Stimulated activated CD4-positive, alpha-beta T cell treated with anti-CD3 and anti-CD28 coated beads, Interleukin-1b, Interleukin-23, amount 100 ng/mL, for 24 hours (primary cell): ENCODE results near the gene MUC5AC.

ENCODE experiments used
- DNase-seq, 4 experiments: peaks; one replicate each; pipeline ENCODE4 v3.0.0-alpha.2; 2020; ENCODE audit warnings: low read depth in 4 of 4, low spot score in 1 of 4

The MUC5AC gene

DNA sequence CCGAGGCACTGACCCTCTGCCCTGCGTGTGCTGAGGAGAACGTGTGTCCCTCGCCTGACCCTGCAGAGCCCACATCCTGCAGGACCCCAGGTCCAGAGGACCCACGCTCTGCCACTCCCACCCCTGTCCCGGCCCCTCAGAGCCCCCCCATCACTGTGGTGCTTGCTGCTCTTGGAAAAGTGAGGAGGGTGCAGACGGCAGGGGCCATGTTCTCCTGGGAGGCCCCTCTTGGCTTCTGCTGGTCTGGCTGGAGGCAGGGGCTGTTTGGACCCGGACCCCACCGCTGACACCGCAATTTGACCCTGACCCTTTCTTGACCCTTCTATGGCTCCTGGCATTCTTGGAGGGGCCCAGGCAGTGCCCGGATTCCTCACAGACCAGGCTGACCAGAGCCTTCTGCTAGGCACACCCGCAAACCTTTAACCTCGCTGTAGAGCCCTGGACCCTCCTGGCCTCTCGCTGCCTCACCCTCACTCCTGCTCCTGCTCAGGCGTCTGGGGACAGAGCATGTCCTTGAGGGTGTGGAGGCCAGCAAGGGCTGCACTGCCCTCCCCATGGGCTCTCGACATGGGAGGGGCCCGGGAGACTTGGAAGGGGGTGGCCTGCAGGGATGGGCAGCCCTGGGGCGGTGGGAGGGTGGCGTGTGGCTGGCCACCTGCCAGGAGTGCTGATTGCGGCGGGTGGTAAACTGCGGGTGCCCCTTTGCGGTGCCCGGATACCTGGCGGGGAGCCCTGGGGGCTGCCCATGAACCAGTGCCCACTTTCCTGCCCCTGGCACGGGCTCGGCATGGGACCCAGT is 37.0 kb upstream of the MUC5AC start:
- no peak for DNase-seq

DNA sequence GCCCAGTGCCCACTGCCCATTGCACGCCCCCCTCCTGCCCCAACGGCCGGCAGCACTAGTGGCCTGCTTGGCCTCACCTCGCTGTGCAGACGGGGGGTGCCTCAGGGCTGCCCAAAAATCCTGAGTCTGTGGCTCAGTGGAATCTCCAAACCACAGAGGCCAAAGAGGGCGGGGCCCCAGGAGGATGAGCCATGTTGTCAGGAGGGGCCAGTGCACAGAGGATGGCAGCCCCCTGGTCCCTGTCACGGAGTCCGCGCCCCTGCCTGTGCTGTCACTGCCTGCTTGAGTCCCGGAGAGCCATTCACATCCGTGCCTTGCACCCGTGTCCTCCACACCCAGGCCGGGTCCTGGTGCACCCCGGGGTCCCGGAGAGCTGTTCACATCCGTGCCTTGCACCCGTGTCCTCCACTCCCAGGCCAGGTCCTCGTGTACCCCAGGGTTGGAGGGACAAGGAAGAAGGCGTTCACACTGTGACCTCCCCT is 36.4 kb upstream of the MUC5AC start:
- DNase-seq = no peak

DNA sequence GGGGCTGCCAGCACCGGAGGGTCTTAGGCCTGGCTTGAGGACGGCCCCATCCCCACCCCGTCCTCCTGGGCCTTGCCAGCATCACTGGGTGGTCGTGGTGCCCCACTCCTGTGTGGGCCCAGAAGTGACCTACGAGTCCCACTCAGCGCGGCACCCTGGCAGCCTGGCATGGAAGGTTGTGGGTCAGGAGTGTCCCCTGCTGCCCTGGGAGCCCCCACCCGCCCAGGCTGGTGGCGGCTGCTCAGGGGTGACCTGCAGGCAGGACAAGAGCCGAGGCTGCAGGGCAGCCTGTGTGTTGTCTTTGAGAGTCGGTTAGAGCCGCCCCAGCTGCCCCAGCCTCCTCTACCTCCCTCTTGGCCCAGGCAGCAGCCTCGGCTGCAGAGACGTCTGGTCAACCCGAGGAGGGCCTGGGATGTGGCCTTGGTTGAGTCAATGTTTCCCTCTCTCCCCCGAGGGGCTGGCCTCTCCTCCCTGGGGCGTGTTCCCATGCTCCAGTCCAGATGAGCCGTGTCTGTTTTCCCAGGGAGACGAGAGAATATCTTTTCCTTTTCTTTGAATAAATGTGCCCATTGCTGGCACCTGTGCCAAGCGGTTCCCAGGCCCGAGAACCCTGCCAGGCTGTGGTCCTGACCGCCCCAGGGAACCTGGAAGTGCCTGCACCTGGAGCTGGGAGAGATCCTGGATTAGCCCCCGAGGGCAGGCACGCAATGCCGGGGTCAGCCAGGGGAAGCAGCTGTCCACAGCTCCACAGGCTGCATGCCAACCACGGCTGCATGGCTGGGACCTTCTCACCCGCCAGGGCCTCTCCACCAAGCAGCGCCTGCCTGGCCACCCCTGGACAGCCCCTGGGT is 35.7 kb upstream of the MUC5AC start:
- DNase-seq = no peak

DNA sequence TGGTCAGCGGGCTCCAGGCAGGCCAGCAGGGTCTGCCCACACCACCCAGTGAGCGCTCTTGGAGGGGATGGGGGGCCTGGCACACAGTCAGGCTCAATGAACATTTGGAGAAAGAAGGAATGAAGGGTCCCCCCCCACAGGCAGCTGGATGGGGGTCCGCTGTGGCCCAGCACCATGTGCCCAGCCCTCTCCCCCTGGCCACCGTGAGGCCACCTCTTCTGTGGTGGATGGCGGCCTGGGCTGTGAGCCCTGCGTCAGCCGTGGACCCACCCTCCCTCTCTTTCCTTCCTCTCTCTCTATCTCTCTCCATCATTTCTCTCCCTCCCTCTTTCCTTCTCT is 35.1 kb upstream of the MUC5AC start:
- DNase-seq = no peak

DNA sequence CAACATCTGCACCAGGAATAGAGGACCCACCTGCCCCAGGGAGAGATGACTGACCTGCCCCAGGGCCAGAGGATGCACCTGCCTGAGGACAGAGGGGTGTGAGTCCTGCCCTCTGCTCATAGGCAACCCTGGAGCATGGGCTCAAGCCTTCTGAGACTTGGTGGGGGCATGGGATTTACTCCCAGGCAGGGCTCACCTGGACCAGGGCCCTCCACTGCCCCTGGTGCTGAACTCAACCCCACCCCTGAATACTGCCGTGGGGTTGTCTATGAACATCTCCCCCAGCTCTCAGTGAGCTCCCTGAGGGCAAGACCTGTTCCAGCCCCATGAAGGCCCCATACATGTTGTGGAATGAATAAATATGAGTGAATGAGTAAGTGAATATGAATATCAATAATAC is 33.8 kb upstream of the MUC5AC start:
- DNase-seq = no peak

DNA sequence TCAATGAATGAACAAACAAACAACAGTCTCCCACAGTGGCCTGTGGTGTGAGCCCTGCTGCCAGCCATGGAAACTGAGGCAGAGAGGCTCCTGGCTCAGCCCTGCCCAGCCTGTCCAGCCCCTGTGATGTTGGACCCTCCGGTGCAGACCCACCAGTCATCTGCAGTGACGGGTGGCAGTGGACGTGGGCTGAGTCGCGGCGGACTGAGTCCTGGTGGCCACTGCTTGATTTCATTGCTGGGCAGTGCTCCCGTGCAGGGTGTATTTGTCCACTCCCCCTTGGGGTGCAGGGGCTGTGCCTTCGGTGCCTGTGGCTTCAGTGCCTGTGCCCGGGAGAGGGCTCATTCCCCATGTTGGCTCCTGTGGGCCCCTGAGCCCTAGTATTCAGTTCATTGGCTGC is 31.9 kb upstream of the MUC5AC start:
- DNase-seq = no peak

DNA sequence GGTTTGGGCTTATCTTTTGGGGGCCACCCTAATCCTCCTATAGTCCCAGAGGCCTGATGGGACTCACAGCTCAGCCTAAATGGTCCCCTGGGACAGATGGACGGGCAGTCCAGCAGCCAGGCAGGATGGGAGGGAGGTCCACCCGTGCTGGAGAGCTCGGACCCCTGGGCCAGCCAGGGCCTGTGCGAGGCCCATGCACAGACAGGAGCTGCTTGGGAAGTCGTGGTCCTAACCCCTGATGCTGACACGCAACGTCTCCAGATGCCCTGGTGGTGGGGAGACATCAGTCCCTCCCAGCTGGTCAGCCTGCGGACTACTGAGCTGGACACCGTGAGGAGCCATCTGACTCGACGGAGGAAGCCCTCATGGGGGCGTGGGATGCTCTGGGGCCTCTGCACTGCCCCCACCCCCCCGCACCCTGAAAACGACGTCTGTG is 31.2 kb upstream of the MUC5AC start:
- no peak for DNase-seq

DNA sequence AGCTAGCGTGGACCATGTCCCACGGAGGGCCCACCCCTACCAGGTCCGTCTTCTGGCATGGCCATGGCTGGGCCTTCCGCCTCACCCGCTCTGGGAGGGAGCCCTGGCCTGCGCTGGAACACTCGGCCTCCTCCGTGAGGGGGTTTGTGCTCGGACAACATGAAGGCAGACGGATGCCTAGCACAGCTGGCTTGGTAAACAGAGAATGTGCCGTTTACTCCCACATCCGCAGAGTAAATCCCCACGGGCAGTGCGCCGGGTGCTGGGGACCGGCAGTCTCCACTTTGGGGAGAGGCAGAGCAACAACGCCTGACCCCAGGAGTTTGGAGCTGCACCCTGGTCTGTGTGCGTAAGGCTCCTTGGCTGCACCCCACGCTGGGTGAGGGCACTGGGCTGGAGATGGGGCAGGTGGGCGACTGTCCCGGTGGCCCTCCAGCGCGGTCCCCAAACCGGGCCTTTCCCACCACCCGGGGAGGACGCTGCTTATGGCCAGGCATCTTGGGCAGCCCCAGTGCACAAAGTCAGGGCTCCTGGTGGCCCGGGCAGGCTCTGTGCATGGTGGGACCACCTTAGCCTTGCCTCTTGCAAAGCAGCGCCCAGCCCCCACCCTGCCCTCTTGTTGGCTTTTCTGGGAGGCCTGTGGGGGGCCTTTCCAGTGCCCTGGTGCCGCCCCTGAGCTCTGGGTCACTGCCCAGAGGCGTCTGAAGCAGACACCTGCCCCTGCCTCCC is 30.7 kb upstream of the MUC5AC start:
- DNase-seq = no peak

DNA sequence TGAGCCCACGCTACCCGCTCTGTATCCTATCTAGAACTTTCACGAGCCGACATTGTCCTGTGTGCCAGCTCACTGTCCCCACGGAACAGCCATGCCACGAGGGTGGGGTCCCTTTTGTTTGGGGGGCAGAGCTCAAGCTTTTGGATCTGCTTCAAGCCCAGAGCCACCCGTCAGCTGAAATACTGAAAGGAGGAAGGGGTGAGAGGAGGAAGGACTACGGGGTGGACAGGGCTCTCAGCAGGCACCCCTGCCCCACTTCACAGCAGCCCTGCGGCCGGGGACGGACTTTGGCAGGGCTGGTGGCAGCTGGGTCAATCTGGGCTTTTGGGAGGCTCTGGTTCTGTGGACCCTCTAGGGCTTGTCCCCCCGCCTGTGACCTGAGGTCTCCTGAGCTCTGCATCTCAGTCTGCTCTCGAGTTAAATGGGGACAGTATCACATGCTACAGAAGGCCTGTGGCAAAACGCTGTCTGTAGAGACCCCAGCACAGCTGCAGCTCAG is 30.0 kb upstream of the MUC5AC start:
- DNase-seq = no peak

DNA sequence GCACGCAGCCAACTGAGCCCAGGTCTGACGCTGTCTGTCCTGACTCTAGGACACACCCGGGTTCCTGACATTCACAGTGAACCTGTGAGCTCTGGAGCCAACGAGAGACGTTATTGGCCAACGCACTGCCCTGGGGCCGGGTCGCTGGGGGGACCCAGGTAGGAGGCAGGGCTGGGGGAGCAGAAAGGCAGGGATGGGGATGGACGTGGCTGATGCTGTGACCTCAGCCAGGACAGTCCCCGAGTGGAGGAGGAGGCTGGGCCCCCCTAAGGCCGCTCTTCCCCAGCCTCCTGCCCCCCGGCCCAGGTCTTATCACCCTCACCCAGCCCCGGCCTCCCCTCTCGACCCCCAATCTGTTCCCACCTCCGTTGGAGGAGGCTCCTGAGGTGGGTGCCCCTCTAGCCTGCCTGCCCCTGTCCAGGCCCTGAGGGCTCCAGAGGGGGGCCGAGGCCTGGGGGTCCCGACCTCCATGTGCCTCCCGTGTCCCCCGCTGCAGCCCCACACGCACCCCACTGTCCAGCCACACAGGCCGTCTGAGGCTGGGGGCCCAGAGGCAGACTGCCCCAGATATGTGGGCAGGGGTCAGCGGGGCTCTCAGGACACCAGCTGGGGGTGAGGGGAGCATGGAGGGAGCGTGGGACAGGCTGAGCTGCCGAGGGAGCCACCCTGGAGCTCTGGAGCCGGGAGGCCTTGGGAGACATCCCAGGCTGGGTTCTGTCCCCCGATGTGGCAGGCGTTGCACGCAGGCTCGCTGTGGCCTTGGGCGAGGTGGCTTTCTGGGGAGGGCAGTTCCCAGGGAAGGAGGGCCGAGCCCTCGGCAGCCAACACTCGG is 29.2 kb upstream of the MUC5AC start:
- no peak for DNase-seq

DNA sequence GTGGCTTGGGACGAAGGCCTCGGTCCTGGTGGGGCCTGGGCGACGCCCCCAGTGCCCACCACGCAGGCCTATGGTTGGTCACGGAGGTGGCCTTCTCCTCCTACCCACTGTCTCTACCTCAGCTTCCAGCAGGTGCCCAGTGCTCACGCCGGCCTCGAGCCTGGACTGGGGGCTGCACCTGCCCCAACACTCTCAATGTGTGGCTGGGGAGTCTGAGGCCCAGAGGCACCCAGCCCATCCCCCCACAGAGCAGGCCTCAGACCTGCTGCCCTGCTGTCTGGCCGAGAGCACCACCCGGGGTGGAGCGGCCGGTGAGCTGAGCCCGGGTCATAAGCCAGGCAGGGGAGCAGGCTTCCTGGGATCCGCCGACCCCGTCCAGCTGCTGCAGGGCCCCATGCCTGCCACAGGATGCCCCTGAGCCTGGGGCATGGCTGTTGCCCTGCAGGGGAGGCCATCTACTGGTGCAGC is 28.6 kb upstream of the MUC5AC start:
- no peak for DNase-seq

DNA sequence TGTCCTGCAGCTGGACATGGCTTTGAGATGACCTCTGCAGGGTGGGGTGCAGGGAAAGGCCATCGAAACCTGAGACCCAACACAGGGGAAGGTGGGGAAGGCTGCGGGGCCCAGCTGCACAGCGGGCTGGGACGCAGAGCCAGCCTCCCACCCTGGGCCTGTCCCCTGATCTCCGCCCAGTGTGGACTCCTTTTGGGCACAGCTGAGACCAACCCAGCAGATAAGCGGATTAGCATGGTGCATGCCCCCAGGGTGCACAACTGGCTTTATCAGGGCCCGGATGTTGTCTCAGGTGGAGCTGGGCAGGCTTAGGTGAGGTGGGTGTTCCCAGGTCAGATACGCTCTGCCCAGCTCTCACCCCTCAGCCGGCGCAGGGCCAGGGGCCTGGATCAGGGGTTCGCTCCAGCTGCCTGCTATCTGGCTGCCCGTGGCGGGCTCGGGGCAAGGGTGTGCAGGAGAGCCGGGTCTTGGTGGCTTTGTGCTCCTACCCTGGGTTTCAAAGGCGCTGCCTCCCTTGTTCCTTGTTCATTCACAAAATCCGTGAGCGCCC is 28.1 kb upstream of the MUC5AC start:
- no peak for DNase-seq

DNA sequence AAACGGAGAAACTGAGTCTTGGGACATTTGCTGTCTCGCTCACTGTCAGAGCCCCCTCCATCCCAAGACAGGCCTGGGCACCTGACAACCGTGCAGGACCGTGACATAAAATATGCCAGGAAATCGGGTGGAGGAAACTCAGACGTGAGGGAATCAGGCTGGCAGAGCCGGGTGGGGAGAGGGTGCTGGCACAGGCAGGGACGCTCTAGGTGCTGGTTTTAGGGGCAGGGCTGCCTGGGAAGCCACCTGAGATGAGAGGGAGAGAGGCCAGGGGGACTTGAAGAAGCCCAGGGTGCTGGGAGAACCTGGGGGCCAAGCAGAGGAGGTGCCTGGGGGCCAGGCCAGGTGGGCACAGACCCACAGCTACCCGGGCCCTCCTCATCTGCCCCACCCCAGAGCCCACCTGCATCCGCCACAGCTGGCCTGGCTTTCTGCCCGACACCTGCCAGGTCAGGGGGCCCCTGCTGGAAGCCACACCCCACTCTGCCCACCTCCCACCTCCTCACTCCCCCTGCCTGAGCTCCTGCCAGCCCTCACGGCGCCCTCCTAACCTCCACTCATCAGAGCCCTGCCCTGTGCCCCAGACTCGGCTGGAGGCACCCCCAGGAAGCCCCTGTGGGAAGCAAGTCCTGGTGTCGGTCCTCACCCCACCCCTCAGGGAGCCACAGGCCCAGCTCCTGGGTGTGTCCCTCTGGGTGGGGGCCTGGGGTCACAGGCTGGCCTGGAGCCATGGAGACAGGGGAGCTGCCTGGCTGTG is 27.3 kb upstream of the MUC5AC start:
- no peak for DNase-seq

DNA sequence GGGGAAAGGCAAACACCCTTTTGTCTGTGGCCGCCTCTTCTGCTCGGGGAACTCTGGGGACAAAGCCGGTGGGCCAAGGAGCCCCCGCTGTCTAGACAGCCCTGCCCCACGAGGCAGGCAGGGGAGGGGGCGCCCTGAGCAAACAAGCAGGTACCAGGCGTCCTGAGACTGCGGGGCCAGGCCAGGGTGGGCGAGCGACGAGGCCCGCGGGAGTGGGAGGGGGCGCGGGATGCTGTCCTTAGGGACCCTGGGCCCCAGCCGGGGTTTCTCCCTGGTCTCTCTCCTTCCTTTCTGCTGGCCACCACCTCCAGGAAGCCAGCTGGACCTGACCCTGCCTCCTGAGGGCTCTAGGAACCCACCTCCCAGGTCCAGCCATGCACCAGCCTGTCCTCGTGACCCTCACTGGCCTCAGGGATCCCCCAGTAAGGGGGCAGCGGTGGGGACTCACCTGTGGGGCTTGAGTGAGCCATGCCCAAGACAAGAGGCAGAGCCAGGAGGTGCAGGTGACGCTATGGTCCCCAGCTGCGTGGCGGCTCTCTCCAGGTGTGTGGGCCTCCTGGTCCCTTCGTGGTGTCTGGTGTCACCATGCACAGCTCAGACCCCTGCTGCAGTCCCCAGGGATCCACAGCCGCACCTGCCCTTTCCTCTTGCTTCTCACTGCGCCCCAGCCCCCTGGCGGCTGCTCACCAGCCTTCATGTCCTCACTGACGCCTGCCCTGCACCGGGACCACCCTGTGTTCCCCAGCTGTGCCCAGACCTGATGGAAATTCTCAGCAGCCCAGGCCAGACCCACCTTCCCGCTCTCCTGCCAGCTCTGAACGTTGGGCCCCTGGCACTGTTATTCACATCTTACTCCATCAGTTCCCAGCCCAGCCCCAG is 26.5 kb upstream of the MUC5AC start:
- DNase-seq = no peak

DNA sequence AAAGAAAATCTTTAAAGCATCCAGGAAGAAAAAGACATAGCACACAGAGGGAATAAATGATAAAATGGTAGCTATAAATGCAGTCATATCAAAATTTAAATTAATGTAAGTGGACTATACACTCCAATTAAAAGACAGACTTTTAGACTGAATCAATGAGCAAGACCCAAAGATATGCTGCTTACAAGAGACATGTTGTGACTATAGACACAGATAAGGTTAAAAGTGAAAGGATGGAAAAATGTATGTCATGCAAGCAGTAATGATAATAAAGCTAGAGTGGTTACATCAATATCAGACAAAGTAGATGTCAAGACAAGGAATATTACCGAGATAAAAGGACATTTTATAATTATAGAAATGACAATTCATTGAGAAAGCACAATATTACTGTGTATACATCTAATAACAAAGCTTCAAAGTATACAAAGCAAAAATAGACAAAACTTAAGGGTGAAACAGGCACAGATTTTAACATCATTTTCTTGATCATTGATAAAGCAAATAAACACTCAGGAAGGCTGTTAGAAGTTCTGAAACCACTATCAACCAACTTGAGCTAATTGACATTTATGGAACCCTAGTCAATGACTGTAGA is 22.8 kb upstream of the MUC5AC start:
- no peak for DNase-seq

DNA sequence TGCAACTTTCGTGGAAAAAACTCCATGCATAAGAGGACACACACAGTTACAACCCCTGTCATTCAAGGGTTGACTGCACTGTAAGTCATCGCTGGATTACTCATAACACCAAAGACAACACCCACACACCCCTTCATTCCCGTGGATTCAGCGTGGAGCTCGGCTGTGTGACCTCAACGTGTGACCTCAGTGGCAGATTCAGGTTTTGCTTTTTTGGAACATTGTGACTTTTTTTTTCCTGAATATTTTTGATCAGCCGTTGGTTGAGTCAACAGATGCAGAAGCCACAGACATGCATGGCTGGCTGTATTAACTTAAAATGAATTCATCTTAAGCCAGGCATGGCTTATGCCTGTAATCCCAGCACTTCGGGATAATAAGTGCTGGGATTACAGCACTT is 19.7 kb upstream of the MUC5AC start:
- DNase-seq = no peak

DNA sequence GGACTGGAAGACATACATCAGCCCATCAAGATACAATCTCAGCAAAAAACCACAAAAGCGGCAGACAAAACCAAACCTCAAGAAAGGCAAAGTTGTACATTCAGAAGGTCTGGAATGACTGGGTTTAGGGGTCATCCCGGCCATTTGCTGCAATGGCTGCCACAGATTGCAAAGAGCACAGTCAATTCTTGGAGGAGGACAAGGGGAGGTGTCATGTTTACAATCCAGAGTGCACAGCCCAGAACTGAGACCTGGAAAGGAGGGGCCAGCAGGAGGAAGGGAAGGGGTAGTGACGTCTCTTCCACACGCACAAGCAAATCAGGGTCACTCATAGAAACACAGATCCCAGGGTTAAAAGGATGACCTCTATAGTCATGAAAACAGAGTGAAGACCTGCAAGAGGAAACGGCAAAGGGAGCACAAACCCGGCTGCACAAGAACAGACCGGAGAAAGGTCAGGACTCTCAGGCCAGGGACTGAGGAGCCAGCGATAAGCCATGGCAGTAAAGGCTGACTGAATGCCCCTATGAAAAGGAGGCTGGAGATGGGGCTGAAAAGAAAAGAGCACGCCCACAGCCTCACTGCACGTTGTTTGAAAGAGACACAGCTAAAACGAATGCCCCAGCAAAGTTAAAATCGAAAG is 18.2 kb upstream of the MUC5AC start:
- DNase-seq = no peak
